Upper lobe of left lung (tissue), 4 donors: Measurements from ENCODE around the gene ACTN1.

ENCODE experiments used
- CTCF ChIP-seq, 6 experiments: fragments of 450-650 bp in 4 of 6; fragments of 200-600 bp in 2 of 6; sonication (generic) in 2 of 6; IDR thresholded peaks; one replicate each; pipeline ENCODE4 v1.5.1; 2016 to 2019; ENCODE audit warnings: antibody characterized with exemption in 6 of 6
- POLR2A ChIP-seq, 4 donors: fragments of 450-650 bp; IDR thresholded peaks; one replicate each; pipeline ENCODE4 v1.5.1; 2016 to 2017; ENCODE audit warnings: antibody characterized with exemption in 4 of 4, mild to moderate bottlenecking in 2 of 4

GRCh38 chr14:68934066-68934465 lies 45.0 kb downstream of the ACTN1 start:
- TF ChIP-seq CTCF (IDR thresholded peaks at IDR 0.05) (no peak), POLR2A (IDR thresholded peaks at IDR 0.05) (no peak)
